ENCODE measurements around the gene LRRC28.

DNA sequence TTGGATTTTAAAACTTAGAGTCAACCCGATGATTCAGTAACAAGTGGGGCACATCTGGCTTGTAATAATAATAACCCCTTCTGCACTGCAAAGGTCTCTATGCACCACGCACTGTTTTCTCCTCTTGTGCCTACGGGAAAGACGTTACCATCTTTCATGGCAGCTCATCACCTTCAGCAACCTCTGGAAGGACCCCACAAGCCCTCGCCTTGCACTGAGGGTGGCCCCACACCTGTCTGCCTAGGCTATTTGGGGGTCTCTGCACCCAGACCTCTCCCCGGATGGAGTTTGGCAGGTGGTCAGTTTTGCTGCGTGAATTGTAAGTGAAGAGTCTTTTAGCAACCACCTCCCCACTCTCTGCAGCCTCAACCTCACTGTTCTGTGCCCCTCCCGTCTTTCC is 175.9 kb downstream of the LRRC28 start:
- TF ChIP-seq, protein P1, sequence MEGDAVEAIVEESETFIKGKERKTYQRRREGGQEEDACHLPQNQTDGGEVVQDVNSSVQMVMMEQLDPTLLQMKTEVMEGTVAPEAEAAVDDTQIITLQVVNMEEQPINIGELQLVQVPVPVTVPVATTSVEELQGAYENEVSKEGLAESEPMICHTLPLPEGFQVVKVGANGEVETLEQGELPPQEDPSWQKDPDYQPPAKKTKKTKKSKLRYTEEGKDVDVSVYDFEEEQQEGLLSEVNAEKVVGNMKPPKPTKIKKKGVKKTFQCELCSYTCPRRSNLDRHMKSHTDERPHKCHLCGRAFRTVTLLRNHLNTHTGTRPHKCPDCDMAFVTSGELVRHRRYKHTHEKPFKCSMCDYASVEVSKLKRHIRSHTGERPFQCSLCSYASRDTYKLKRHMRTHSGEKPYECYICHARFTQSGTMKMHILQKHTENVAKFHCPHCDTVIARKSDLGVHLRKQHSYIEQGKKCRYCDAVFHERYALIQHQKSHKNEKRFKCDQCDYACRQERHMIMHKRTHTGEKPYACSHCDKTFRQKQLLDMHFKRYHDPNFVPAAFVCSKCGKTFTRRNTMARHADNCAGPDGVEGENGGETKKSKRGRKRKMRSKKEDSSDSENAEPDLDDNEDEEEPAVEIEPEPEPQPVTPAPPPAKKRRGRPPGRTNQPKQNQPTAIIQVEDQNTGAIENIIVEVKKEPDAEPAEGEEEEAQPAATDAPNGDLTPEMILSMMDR (IDR thresholded peaks at IDR 0.05; ENCODE audit: poor library complexity, severe bottlenecking) = no peak
- TF ChIP-seq RAD21 (conservative IDR thresholded peaks at IDR 0.05) (no peak), EZH2 (IDR thresholded peaks at IDR 0.05; ENCODE audit: borderline replicate concordance, insufficient read depth, low read length, poor library complexity, severe bottlenecking) (no peak), TAF1 (IDR thresholded peaks at IDR 0.05; ENCODE audit: low read depth) (no peak), EP300 (conservative IDR thresholded peaks at IDR 0.05; ENCODE audit: poor library complexity, severe bottlenecking) (no peak), MXI1 (conservative IDR thresholded peaks at IDR 0.05; ENCODE audit: poor library complexity, severe bottlenecking) (no peak), POLR2AphosphoS5 (IDR thresholded peaks at IDR 0.05) (no peak)
- TF ChIP-seq, protein P2, sequence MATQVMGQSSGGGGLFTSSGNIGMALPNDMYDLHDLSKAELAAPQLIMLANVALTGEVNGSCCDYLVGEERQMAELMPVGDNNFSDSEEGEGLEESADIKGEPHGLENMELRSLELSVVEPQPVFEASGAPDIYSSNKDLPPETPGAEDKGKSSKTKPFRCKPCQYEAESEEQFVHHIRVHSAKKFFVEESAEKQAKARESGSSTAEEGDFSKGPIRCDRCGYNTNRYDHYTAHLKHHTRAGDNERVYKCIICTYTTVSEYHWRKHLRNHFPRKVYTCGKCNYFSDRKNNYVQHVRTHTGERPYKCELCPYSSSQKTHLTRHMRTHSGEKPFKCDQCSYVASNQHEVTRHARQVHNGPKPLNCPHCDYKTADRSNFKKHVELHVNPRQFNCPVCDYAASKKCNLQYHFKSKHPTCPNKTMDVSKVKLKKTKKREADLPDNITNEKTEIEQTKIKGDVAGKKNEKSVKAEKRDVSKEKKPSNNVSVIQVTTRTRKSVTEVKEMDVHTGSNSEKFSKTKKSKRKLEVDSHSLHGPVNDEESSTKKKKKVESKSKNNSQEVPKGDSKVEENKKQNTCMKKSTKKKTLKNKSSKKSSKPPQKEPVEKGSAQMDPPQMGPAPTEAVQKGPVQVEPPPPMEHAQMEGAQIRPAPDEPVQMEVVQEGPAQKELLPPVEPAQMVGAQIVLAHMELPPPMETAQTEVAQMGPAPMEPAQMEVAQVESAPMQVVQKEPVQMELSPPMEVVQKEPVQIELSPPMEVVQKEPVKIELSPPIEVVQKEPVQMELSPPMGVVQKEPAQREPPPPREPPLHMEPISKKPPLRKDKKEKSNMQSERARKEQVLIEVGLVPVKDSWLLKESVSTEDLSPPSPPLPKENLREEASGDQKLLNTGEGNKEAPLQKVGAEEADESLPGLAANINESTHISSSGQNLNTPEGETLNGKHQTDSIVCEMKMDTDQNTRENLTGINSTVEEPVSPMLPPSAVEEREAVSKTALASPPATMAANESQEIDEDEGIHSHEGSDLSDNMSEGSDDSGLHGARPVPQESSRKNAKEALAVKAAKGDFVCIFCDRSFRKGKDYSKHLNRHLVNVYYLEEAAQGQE (IDR thresholded peaks at IDR 0.05; ENCODE audit: borderline replicate concordance) = no peak

All from neural cell (in vitro differentiated cells).